Measurements from ENCODE around the gene COBL.

DNA sequence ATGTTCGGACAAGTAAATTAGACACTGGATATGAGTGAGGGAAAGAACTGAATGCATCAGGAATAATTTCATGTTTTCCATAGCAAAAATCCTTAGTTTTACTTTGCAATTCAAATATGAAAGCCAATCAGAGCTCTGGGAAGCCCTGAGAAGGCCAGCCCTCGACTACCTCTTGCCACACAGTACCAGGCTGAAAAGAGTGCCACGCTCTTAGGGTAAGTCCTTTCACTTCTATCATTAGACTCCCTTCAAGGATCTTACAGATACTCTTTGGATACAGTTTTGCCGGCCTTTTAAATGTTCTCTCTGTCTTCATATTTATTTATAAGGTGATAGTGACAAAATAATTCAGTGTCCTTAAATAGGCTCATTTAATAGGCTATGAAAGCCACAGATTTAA, 1.9 kb downstream of the COBL start:
- no peak for TF ChIP-seq POLR2AphosphoS5 (IDR thresholded peaks at IDR 0.05; ENCODE audit: low read depth, low read length)
- TF ChIP-seq, protein P1, sequence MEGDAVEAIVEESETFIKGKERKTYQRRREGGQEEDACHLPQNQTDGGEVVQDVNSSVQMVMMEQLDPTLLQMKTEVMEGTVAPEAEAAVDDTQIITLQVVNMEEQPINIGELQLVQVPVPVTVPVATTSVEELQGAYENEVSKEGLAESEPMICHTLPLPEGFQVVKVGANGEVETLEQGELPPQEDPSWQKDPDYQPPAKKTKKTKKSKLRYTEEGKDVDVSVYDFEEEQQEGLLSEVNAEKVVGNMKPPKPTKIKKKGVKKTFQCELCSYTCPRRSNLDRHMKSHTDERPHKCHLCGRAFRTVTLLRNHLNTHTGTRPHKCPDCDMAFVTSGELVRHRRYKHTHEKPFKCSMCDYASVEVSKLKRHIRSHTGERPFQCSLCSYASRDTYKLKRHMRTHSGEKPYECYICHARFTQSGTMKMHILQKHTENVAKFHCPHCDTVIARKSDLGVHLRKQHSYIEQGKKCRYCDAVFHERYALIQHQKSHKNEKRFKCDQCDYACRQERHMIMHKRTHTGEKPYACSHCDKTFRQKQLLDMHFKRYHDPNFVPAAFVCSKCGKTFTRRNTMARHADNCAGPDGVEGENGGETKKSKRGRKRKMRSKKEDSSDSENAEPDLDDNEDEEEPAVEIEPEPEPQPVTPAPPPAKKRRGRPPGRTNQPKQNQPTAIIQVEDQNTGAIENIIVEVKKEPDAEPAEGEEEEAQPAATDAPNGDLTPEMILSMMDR (IDR thresholded peaks at IDR 0.05) = no peak
- no peak for TF ChIP-seq TCF7L2 (IDR thresholded peaks at IDR 0.05; ENCODE audit: low read depth, low read length)
- TF ChIP-seq SIN3A (IDR thresholded peaks at IDR 0.05; ENCODE audit: borderline replicate concordance, insufficient read depth, low read depth, low read length) = no peak
